ENCODE results near the gene SMIM1. TPM values are rescaled to one million over a fixed set of nuclear protein-coding genes. Genes with fewer than 3 reads are reported as not detected.

Gene SMIM1
- total and polyA plus RNA-seq, 2 experiments from 2014 or later = not detected

DNA sequence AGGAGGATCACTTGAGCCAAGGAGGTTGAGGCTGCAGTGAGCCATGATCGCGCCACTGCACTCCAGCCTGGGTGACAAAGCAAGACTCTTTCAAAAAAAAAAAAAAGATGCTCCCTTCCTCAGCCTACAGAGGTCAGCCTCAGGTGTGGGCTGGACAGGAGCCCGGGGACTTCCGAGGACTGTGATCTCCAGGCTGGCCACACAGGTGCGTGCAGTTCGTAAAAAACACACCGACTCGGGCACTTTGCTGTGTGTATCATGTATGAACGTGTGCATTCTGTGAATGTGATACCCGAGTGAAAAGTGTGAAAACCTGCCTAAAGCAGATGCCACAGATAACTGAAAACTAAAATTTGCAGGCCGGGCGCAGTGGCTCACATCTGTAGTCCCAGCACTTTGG, 28.7 kb upstream of the SMIM1 start:
- peaks cover 4% of the 10 kb centered on the region; the same call in 1 of the 2 replicates for H3F3A ChIP-seq (ENCODE audit: insufficient read depth)
- H3K9me3 ChIP-seq (ENCODE audit: low read depth) = no peaks in the 10 kb centered on the region
- H3K27ac ChIP-seq = no peak overlapping the region
- in situ Hi-C loops (cut with MboI) = no loop called here
- H3K9me2 ChIP-seq (ENCODE audit: insufficient read depth) = no peaks in the 10 kb centered on the region
- DNase-seq = no peak
- no peaks in the 10 kb centered on the region for H4K20me1 ChIP-seq (ENCODE audit: insufficient read depth)
- no peak overlapping the region for H3K4me3 ChIP-seq
- no peaks in the 10 kb centered on the region for H3K27me3 ChIP-seq (replicated peaks; ENCODE audit: insufficient read depth)
- TF ChIP-seq EZH2 (IDR thresholded peaks at IDR 0.05; ENCODE audit: insufficient read depth, poor library complexity, severe bottlenecking) (no peak), EZH2phosphoT487 (IDR thresholded peaks at IDR 0.05; ENCODE audit: insufficient read depth, low read depth) (no peak)
- no peak overlapping the region for H3K4me2 ChIP-seq (ENCODE audit: unreplicated experiment)
- H3K9ac ChIP-seq = no peak overlapping the region
- H3K79me2 ChIP-seq (ENCODE audit: insufficient read depth) = no peaks in the 10 kb centered on the region
- WGBS, 2 experiments (ENCODE audit: low coverage in 1 of 2, low lambda C conversion rate in 2 of 2, missing lambda C conversion rate in 2 of 2) = 96 to 99% methylated on average over 12 of the region's 12 CpGs
- H3K36me3 ChIP-seq (ENCODE audit: low read depth) = no peaks in the 10 kb centered on the region
- no peak overlapping the region for H2AFZ ChIP-seq
- peaks cover 4% of the 10 kb centered on the region; the same call in 1 of the 2 replicates for H3K4me1 ChIP-seq (ENCODE audit: insufficient read depth)

DNA sequence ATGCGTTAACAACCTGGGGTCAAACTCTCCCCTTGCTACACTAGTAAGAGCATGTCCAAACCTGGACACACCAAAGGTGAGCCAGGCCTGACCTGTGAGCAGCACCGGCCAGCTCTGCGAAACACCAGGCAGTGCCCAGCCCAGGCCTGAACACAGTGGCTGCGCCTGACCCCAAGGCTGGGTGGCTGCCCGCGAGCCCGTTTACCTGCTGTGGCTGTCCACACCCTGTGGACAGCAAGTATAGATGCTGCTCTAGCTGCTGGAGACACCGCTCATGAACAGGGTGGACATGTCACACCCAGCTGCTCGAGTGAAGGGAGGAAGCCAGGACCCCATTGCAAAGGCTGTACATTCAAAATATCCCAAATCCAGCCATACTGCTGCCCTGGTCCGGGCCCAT, 27.9 kb upstream of the SMIM1 start:
- Histone ChIP-seq H3F3A (ENCODE audit: insufficient read depth) (peaks cover 4% of the 10 kb centered on the region; the same call in 1 of the 2 replicates), H3K9me3 (ENCODE audit: low read depth) (no peaks in the 10 kb centered on the region), H3K27ac (no peak overlapping the region), H3K9ac (no peak overlapping the region), H3K79me2 (ENCODE audit: insufficient read depth) (no peaks in the 10 kb centered on the region), H3K36me3 (ENCODE audit: low read depth) (no peaks in the 10 kb centered on the region), H3K27me3 (replicated peaks; ENCODE audit: insufficient read depth) (no peaks in the 10 kb centered on the region), H2AFZ (no peak overlapping the region), H3K4me2 (ENCODE audit: unreplicated experiment) (no peak overlapping the region), H3K9me2 (ENCODE audit: insufficient read depth) (no peaks in the 10 kb centered on the region), H3K4me1 (ENCODE audit: insufficient read depth) (peaks cover 4% of the 10 kb centered on the region; the same call in 1 of the 2 replicates), H3K4me3 (no peak overlapping the region), H4K20me1 (ENCODE audit: insufficient read depth) (no peaks in the 10 kb centered on the region)
- 93 to 98% methylated on average over 10 of the region's 10 CpGs for WGBS, 2 experiments (ENCODE audit: low coverage in 1 of 2, low lambda C conversion rate in 2 of 2, missing lambda C conversion rate in 2 of 2)
- DNase-seq = no peak
- in situ Hi-C loops (cut with MboI) = no loop called here
- TF ChIP-seq EZH2phosphoT487 (IDR thresholded peaks at IDR 0.05; ENCODE audit: insufficient read depth, low read depth) (no peak), EZH2 (IDR thresholded peaks at IDR 0.05; ENCODE audit: insufficient read depth, poor library complexity, severe bottlenecking) (no peak)

DNA sequence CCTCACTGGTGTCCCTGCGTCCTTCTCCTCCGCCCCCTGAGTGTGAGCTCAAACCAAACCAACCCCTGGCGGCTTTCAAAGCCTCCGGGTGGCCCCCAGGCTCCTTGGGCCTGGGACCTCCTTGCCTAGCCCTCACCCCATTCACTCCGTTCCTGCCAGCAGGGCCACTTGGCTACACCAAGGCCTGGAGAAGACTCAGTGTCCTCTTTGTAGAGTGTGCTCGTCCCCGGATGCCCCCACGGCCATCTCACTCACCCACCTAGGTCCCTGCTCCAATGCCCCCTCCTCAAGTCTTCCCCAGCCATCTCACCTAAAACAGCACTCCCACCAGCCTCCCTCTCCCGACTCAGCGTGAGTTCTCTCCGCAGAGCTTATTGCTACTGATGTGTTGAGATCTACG, 27.5 kb upstream of the SMIM1 start:
- H3K27ac ChIP-seq = no peak overlapping the region
- DNase-seq = no peak
- no peak overlapping the region for H2AFZ ChIP-seq
- H3K9ac ChIP-seq = no peak overlapping the region
- H3K4me1 ChIP-seq (ENCODE audit: insufficient read depth) = peaks cover 4% of the 10 kb centered on the region; the same call in 1 of the 2 replicates
- no peaks in the 10 kb centered on the region for H3K9me2 ChIP-seq (ENCODE audit: insufficient read depth)
- no peaks in the 10 kb centered on the region for H4K20me1 ChIP-seq (ENCODE audit: insufficient read depth)
- 0 out of 2 replicates have a peak, but pooled peaks cover 2% of the 10 kb centered on the region for H3K27me3 ChIP-seq (replicated peaks; ENCODE audit: insufficient read depth)
- H3K4me2 ChIP-seq (ENCODE audit: unreplicated experiment) = no peak overlapping the region
- H3K9me3 ChIP-seq (ENCODE audit: low read depth) = no peaks in the 10 kb centered on the region
- H3K79me2 ChIP-seq (ENCODE audit: insufficient read depth) = no peaks in the 10 kb centered on the region
- in situ Hi-C loops (cut with MboI) = no loop called here
- H3F3A ChIP-seq (ENCODE audit: insufficient read depth) = peaks cover 4% of the 10 kb centered on the region; the same call in 1 of the 2 replicates
- TF ChIP-seq EZH2 (IDR thresholded peaks at IDR 0.05; ENCODE audit: insufficient read depth, poor library complexity, severe bottlenecking) (no peak), EZH2phosphoT487 (IDR thresholded peaks at IDR 0.05; ENCODE audit: insufficient read depth, low read depth) (no peak)
- H3K4me3 ChIP-seq = no peak overlapping the region
- WGBS, 2 experiments (ENCODE audit: low coverage in 1 of 2, low lambda C conversion rate in 2 of 2, missing lambda C conversion rate in 2 of 2) = 93 to 98% methylated on average over 10 to 12 of the region's 12 CpGs
- no peaks in the 10 kb centered on the region for H3K36me3 ChIP-seq (ENCODE audit: low read depth)

DNA sequence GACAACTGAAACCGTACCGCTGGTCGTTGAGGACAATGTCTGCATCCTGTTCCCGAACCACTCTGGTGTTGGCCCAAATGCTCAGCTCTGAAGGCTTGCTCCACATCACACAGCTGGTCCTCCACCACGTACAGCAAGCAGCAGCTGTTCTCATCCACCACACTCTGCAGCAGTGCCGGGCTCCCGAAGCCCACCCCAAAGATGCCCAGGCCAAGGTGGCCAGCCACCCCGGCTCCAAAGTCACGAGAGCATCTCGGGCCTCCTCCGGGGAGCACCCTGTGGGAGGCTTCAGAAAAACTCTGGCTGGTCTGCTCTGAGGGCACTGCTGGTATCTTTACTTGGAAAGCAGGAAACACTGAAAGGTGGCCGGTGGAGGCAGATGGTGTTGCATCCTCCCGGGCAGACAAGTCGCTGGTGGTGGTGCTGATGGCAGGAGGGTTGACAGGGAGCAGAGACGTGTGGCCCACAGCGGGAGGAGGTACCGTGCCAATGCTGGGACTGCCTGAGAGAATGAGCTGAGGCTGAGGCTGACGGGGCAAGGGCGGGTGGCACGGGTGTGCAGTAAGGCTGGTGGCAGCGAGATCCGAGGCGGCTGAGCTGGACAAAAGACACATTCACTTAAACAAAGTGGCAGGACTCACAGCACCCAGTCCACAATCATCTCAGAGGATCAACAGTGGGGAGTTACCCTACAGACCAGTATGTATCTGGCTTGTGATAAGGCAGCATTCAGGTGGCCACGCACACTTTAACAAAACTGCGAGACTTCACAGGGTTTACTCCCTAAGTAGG, 26.8 kb upstream of the SMIM1 start:
- Histone ChIP-seq H3K9me2 (ENCODE audit: insufficient read depth) (no peaks in the 10 kb centered on the region), H3K9ac (no peak overlapping the region), H4K20me1 (ENCODE audit: insufficient read depth) (no peaks in the 10 kb centered on the region), H3K36me3 (ENCODE audit: low read depth) (no peaks in the 10 kb centered on the region), H3K4me2 (ENCODE audit: unreplicated experiment) (no peak overlapping the region), H3K27me3 (replicated peaks; ENCODE audit: insufficient read depth) (peaks cover 8% of the 10 kb centered on the region; the same call in 1 of the 2 replicates), H3F3A (ENCODE audit: insufficient read depth) (peaks cover 4% of the 10 kb centered on the region; the same call in 1 of the 2 replicates), H3K4me3 (no peak overlapping the region; the same call in 1 of the 2 replicates), H3K9me3 (ENCODE audit: low read depth) (no peaks in the 10 kb centered on the region), H2AFZ (peak overlapping the region; percentile 85; the same call in 1 of the 2 replicates), H3K79me2 (ENCODE audit: insufficient read depth) (no peaks in the 10 kb centered on the region), H3K27ac (no peak overlapping the region), H3K4me1 (ENCODE audit: insufficient read depth) (peaks cover 4% of the 10 kb centered on the region; the same call in 1 of the 2 replicates)
- in situ Hi-C loops (cut with MboI) = no loop called here
- DNase-seq = peak; percentile 15
- TF ChIP-seq EZH2phosphoT487 (IDR thresholded peaks at IDR 0.05; ENCODE audit: insufficient read depth, low read depth) (no peak), EZH2 (IDR thresholded peaks at IDR 0.05; ENCODE audit: insufficient read depth, poor library complexity, severe bottlenecking) (no peak)
- WGBS, 2 experiments (ENCODE audit: low coverage in 1 of 2, low lambda C conversion rate in 2 of 2, missing lambda C conversion rate in 2 of 2) = 76 to 81% methylated on average over 25 of the region's 25 CpGs
